Activated CD8-positive, alpha-beta memory T cell treated with anti-CD3 and anti-CD28 coated beads, Interleukin-2, amount 50 U/mL, for 4 hours (primary cell): ENCODE results near the gene WDFY2.
"Not testable (repeated sequence)": the region's sequence is repeated elsewhere in the genome, so short reads cannot be mapped to it uniquely, and the experiment has no call there.

ENCODE experiments used
- DNase-seq: peaks from one replicate; pipeline ENCODE4 v3.0.0-alpha.2; 2020

The WDFY2 gene

GRCh38 chr13:51583875-51584730 lies at the start of gene WDFY2:
Gene WDFY2 (plus strand): TSS chr13:51584462. CDS start chr13:51584688, 226 bp downstream.
- DNase-seq, result peak; percentile 99

- no peak for DNase-seq
Observed at GRCh38 chr13:51538591-51539179, 45.6 kb upstream of the WDFY2 start.

- DNase-seq, result no peak
Observed at GRCh38 chr13:51539887-51540286, 44.4 kb upstream of the WDFY2 start.

- DNase-seq, result no peak
Observed at GRCh38 chr13:51541037-51541436, 43.2 kb upstream of the WDFY2 start.

- DNase-seq, result no peak
Observed at GRCh38 chr13:51541809-51542258, 42.4 kb upstream of the WDFY2 start.

GRCh38 chr13:51542346-51543242 lies 41.7 kb upstream of the WDFY2 start:
- no peak for DNase-seq

GRCh38 chr13:51545446-51545845 lies 38.8 kb upstream of the WDFY2 start:
- DNase-seq, result not testable (repeated sequence)

GRCh38 chr13:51547425-51548176 lies 36.7 kb upstream of the WDFY2 start:
- DNase-seq, result no peak

- no peak for DNase-seq
Observed at GRCh38 chr13:51549050-51549449, 35.2 kb upstream of the WDFY2 start.

- DNase-seq, result no peak
Observed at GRCh38 chr13:51549593-51549992, 34.7 kb upstream of the WDFY2 start.

GRCh38 chr13:51550151-51550550 lies 34.1 kb upstream of the WDFY2 start:
- no peak for DNase-seq

- DNase-seq, result no peak
Observed at GRCh38 chr13:51551416-51551815, 32.8 kb upstream of the WDFY2 start.

- no peak for DNase-seq
Observed at GRCh38 chr13:51552027-51552426, 32.2 kb upstream of the WDFY2 start.

- no peak for DNase-seq
Observed at GRCh38 chr13:51553531-51553930, 30.7 kb upstream of the WDFY2 start.

- DNase-seq, result no peak
Observed at GRCh38 chr13:51556740-51557139, 27.5 kb upstream of the WDFY2 start.

GRCh38 chr13:51557438-51557837 lies 26.8 kb upstream of the WDFY2 start:
- no peak for DNase-seq

- no peak for DNase-seq
Observed at GRCh38 chr13:51557875-51558612, 26.2 kb upstream of the WDFY2 start.

- DNase-seq, result no peak
Observed at GRCh38 chr13:51559946-51560735, 24.1 kb upstream of the WDFY2 start.

GRCh38 chr13:51562011-51562671 lies 22.1 kb upstream of the WDFY2 start:
- no peak for DNase-seq

GRCh38 chr13:51564252-51564651 lies 20.0 kb upstream of the WDFY2 start:
- DNase-seq, result no peak
